Measurements from ENCODE around the gene HOXD1.

GRCh38 chr2:176161825-176162626, 26.4 kb upstream of the HOXD1 start:
- TF ChIP-seq CTCF (IDR thresholded peaks at IDR 0.05 in 8 of 11, conservative IDR thresholded peaks at IDR 0.05 in 3 of 11) (no peak), POLR2AphosphoS5 (IDR thresholded peaks at IDR 0.05) (no peak), POLR2A (IDR thresholded peaks at IDR 0.05) (no peak)
